H1 (cell line): ENCODE results near the gene GSTO2. TPM values are rescaled to one million over a fixed set of nuclear protein-coding genes. Genes with fewer than 3 reads are reported as not detected.

Experiments used
- NRF1 ChIP-seq: IDR thresholded peaks from 2 replicates; pipeline ENCODE4 v1.6.1; 2011; ENCODE audit warnings: mild to moderate bottlenecking, low read depth, low read length, improper control_type of control experiment
- polyA plus RNA-seq, 7 experiments: library from polyadenylated mRNA; depleted of rRNA in 3 of 7; stranded (reverse) in 5 of 7; unstranded in 2 of 7; fragments of >200 nt in 5 of 7; fragments of 200-250 nt in 2 of 7; gene quantifications; 1 replicate in 5 of 7; 2 replicates in 1 of 7; 4 replicates in 1 of 7; pipeline versions ENCODE4 v1.2.1 to v1.2.3, GENCODE V29; 2011 to 2013; ENCODE audit warnings: missing spikeins in 2 of 7, mixed read lengths in 2 of 7
- total RNA-seq: library from RNA; stranded (reverse); fragmentation: NEBNext Ultra II Directional; extraction: Animal tissue kit (Norgen Biotek cat#: 25700); gene quantifications from 2 replicates; pipeline ENCODE4 v1.2.1, GENCODE V29; 2021

GSTO2 gene
- total and polyA plus RNA-seq, 2 of the 8 experiments (the other 6 are each of a cell fraction or from before 2014, with no cell fraction given): 13.1 to 41.7 TPM

DNA sequence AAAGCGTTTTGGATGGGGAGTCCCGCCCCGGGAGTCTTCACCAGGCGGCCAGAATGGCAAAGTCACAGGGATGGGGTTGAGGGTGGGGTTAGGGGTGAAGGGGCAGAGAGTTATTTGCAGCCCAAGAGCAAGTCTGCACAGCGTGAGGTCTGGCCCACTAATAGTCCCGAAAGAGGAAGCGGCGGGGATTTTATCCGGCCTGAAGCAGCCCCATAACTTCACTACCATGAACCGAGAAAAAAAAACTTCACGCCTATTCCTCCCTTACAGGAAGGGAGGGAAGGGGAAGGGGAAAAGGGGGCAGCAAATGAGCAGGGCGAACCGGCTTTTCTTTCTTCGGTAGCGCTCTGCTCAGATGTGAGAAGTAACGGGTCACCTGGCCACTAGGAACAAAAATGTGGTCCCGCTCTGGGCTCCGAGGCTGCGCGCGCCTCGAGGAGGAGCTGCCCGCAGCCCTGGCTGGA is 68.6 kb downstream of the GSTO2 start (continued):
- no peak for TF ChIP-seq NRF1
